Measurements from ENCODE around the gene PPM1E. TPM values are rescaled to one million over a fixed set of nuclear protein-coding genes. Genes with fewer than 3 reads are reported as not detected.
A peak's percentile ranks its signal among the peaks of the same experiment; 100 is the strongest.
"Not testable (repeated sequence)": the region's sequence is repeated elsewhere in the genome, so short reads cannot be mapped to it uniquely, and the experiment has no call there.

The PPM1E gene
- total RNA-seq, 2 donors from 2014 or later = 0.07 to 0.12 TPM

GRCh38 chr17:58788199-58788598 is 32.5 kb downstream of the PPM1E start:
- Mint-ChIP-seq H3K4me1 (ENCODE audit: low read depth) (peaks cover 16% of the 10 kb centered on the region), H3K9me3 (no peaks in the 10 kb centered on the region), H3K27me3 (ENCODE audit: low read depth) (peaks cover 10% of the 10 kb centered on the region), H3K27ac (no peak overlapping the region), H3K36me3 (ENCODE audit: insufficient read depth in 2 of 2) (peaks cover 0 to 3% of the 10 kb centered on the region in 2 donors), H3K4me3 (no peak overlapping the region)
- ATAC-seq (replicated peaks in 1 of 2) (no peak), DNase-seq (no peak)

GRCh38 chr17:58789160-58789559 is 33.5 kb downstream of the PPM1E start:
- H3K9me3 Mint-ChIP-seq = no peaks in the 10 kb centered on the region
- peak; percentile 84 to 85 for ATAC-seq (replicated peaks in 1 of 2)
- peaks cover 0 to 3% of the 10 kb centered on the region in 2 donors for H3K36me3 Mint-ChIP-seq (ENCODE audit: insufficient read depth in 2 of 2)
- peak in 1 of 2 donors; percentile 3 for DNase-seq
- H3K27me3 Mint-ChIP-seq (ENCODE audit: low read depth) = peaks cover 11% of the 10 kb centered on the region
- H3K27ac Mint-ChIP-seq = peak overlapping the region; percentile 0
- H3K4me3 Mint-ChIP-seq = peak overlapping the region in 1 of 2 donors; percentile 42
- peaks cover 16% of the 10 kb centered on the region for H3K4me1 Mint-ChIP-seq (ENCODE audit: low read depth)

- peaks cover 0 to 3% of the 10 kb centered on the region in 2 donors for H3K36me3 Mint-ChIP-seq (ENCODE audit: insufficient read depth in 2 of 2)
- peaks cover 2 to 3% of the 10 kb centered on the region in 2 donors for H3K9me3 Mint-ChIP-seq
- H3K27ac Mint-ChIP-seq = no peak overlapping the region
- DNase-seq (no peak), ATAC-seq (replicated peaks in 1 of 2) (no peak)
- no peak overlapping the region for H3K4me3 Mint-ChIP-seq
- peaks cover 17% of the 10 kb centered on the region for H3K27me3 Mint-ChIP-seq (ENCODE audit: low read depth)
- peaks cover 16% of the 10 kb centered on the region for H3K4me1 Mint-ChIP-seq (ENCODE audit: low read depth)
Observed at GRCh38 chr17:58789831-58790230, 34.2 kb downstream of the PPM1E start.

GRCh38 chr17:58794508-58794907 is 38.9 kb downstream of the PPM1E start:
- not testable (repeated sequence) for ATAC-seq (replicated peaks in 1 of 2); H3K9me3 Mint-ChIP-seq; H3K36me3 Mint-ChIP-seq (ENCODE audit: insufficient read depth in 2 of 2); DNase-seq; H3K4me1 Mint-ChIP-seq (ENCODE audit: low read depth); H3K27ac Mint-ChIP-seq; H3K4me3 Mint-ChIP-seq
- H3K27me3 Mint-ChIP-seq (ENCODE audit: low read depth) = peaks cover 17% of the 10 kb centered on the region

GRCh38 chr17:58802188-58802587 is 46.5 kb downstream of the PPM1E start:
- Mint-ChIP-seq H3K4me1 (ENCODE audit: low read depth) (no peaks in the 10 kb centered on the region), H3K27ac (no peak overlapping the region)

GRCh38 chr17:58806046-58806445 is 50.4 kb downstream of the PPM1E start:
- peaks cover 47% of the 10 kb centered on the region for H3K27me3 Mint-ChIP-seq (ENCODE audit: low read depth)
- no peaks in the 10 kb centered on the region for H3K36me3 Mint-ChIP-seq (ENCODE audit: insufficient read depth in 2 of 2)
- DNase-seq (no peak), ATAC-seq (replicated peaks in 1 of 2) (no peak)
- H3K4me3 Mint-ChIP-seq = no peak overlapping the region
- no peaks in the 10 kb centered on the region for H3K4me1 Mint-ChIP-seq (ENCODE audit: low read depth)
- H3K9me3 Mint-ChIP-seq = no peaks in the 10 kb centered on the region
- no peak overlapping the region for H3K27ac Mint-ChIP-seq

More at GRCh38 chr17:58802188-58802587, 46.5 kb downstream of the PPM1E start:
- ATAC-seq (replicated peaks in 1 of 2) (no peak), DNase-seq (no peak)
- H3K27me3 Mint-ChIP-seq (ENCODE audit: low read depth) = peaks cover 32% of the 10 kb centered on the region
- no peaks in the 10 kb centered on the region for H3K36me3 Mint-ChIP-seq (ENCODE audit: insufficient read depth in 2 of 2)
- H3K4me3 Mint-ChIP-seq = no peak overlapping the region
- H3K9me3 Mint-ChIP-seq = no peaks in the 10 kb centered on the region

GRCh38 chr17:58808609-58809563 is 53.2 kb downstream of the PPM1E start:
- peaks cover 36% of the 10 kb centered on the region for H3K27me3 Mint-ChIP-seq (ENCODE audit: low read depth)
- no peaks in the 10 kb centered on the region for H3K9me3 Mint-ChIP-seq
- no peaks in the 10 kb centered on the region for H3K36me3 Mint-ChIP-seq (ENCODE audit: insufficient read depth in 2 of 2)
- DNase-seq (no peak), ATAC-seq (replicated peaks in 1 of 2) (no peak)
- no peaks in the 10 kb centered on the region for H3K4me1 Mint-ChIP-seq (ENCODE audit: low read depth)
- H3K4me3 Mint-ChIP-seq = no peak overlapping the region
- H3K27ac Mint-ChIP-seq = no peak overlapping the region

- no peaks in the 10 kb centered on the region for H3K4me1 Mint-ChIP-seq (ENCODE audit: low read depth)
- no peak overlapping the region for H3K27ac Mint-ChIP-seq
- H3K27me3 Mint-ChIP-seq (ENCODE audit: low read depth) = peaks cover 36% of the 10 kb centered on the region
- no peak for DNase-seq
- no peaks in the 10 kb centered on the region for H3K36me3 Mint-ChIP-seq (ENCODE audit: insufficient read depth in 2 of 2)
- no peak overlapping the region for H3K4me3 Mint-ChIP-seq
- no peak for ATAC-seq (replicated peaks in 1 of 2)
- H3K9me3 Mint-ChIP-seq = no peaks in the 10 kb centered on the region
Observed at GRCh38 chr17:58809564-58809936, 53.9 kb downstream of the PPM1E start.

GRCh38 chr17:58811290-58811689 is 55.6 kb downstream of the PPM1E start:
- no peak for DNase-seq
- ATAC-seq (replicated peaks in 1 of 2) = no peak
- Mint-ChIP-seq H3K27me3 (ENCODE audit: low read depth) (peaks cover 30% of the 10 kb centered on the region), H3K36me3 (ENCODE audit: insufficient read depth in 2 of 2) (no peaks in the 10 kb centered on the region), H3K27ac (no peak overlapping the region), H3K4me3 (no peak overlapping the region), H3K4me1 (ENCODE audit: low read depth) (no peaks in the 10 kb centered on the region), H3K9me3 (no peaks in the 10 kb centered on the region)

- Mint-ChIP-seq H3K27me3 (ENCODE audit: low read depth) (peaks cover 7% of the 10 kb centered on the region), H3K27ac (no peak overlapping the region), H3K9me3 (no peaks in the 10 kb centered on the region), H3K36me3 (ENCODE audit: insufficient read depth in 2 of 2) (no peaks in the 10 kb centered on the region), H3K4me3 (no peak overlapping the region), H3K4me1 (ENCODE audit: low read depth) (no peaks in the 10 kb centered on the region)
- no peak for DNase-seq
- ATAC-seq (replicated peaks in 1 of 2) = no peak
Observed at GRCh38 chr17:58813712-58814111, 58.1 kb downstream of the PPM1E start.

- Mint-ChIP-seq H3K27me3 (ENCODE audit: low read depth) (no peaks in the 10 kb centered on the region), H3K4me3 (no peak overlapping the region), H3K36me3 (ENCODE audit: insufficient read depth in 2 of 2) (no peaks in the 10 kb centered on the region), H3K4me1 (ENCODE audit: low read depth) (no peaks in the 10 kb centered on the region), H3K9me3 (no peaks in the 10 kb centered on the region), H3K27ac (no peak overlapping the region)
- ATAC-seq (replicated peaks in 1 of 2) = no peak
- no peak for DNase-seq
Observed at GRCh38 chr17:58818654-58819053, 63.0 kb downstream of the PPM1E start.

GRCh38 chr17:58822148-58823050 is 66.7 kb downstream of the PPM1E start:
- H3K27me3 Mint-ChIP-seq (ENCODE audit: low read depth) = no peaks in the 10 kb centered on the region

GRCh38 chr17:58823051-58823525 is 67.4 kb downstream of the PPM1E start:
- DNase-seq (no peak), ATAC-seq (replicated peaks in 1 of 2) (no peak)
- no peaks in the 10 kb centered on the region for H3K4me1 Mint-ChIP-seq (ENCODE audit: low read depth)
- no peak overlapping the region for H3K27ac Mint-ChIP-seq
- H3K4me3 Mint-ChIP-seq = no peak overlapping the region
- no peaks in the 10 kb centered on the region for H3K9me3 Mint-ChIP-seq
- H3K36me3 Mint-ChIP-seq (ENCODE audit: insufficient read depth in 2 of 2) = no peaks in the 10 kb centered on the region
- no peaks in the 10 kb centered on the region for H3K27me3 Mint-ChIP-seq (ENCODE audit: low read depth)

More at GRCh38 chr17:58822148-58823050, 66.7 kb downstream of the PPM1E start:
- no peaks in the 10 kb centered on the region for H3K9me3 Mint-ChIP-seq
- DNase-seq (no peak), ATAC-seq (replicated peaks in 1 of 2) (no peak)
- no peaks in the 10 kb centered on the region for H3K36me3 Mint-ChIP-seq (ENCODE audit: insufficient read depth in 2 of 2)
- H3K4me1 Mint-ChIP-seq (ENCODE audit: low read depth) = no peaks in the 10 kb centered on the region
- H3K4me3 Mint-ChIP-seq = no peak overlapping the region
- no peak overlapping the region for H3K27ac Mint-ChIP-seq

Data from activated T-cell treated with anti-CD3 and anti-CD28 coated beads, Interleukin-2, amount 50 U/mL, for 72 hours (primary cell).